Measurements from ENCODE around the gene CD55. TPM values are rescaled to one million over a fixed set of nuclear protein-coding genes. Genes with fewer than 3 reads are reported as not detected.

The CD55 gene
- polyA plus RNA-seq, 1 experiment: 31.0 TPM

DNA sequence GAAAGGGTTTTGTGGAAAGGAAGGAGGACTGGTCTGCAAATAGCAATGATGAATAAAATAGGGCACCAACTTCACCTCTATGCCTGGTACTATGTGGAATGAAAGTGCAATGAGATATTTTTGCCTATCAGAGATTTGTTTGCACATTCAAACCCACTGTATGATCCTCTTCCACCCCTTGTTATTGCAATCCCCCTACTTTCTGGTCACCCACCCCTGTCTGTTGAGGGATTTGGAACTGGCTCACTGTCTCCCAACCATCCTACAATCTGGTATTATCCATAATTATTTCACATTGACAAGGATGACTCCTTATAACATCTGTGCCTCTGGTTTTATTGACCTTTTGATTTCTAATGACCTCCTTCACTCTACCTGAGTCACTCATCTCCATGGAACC, 42.4 kb downstream of the CD55 start:
- Histone ChIP-seq H3K36me3 (ENCODE audit: control insufficient read depth, insufficient read depth, low read length) (peaks cover 1% of the 10 kb centered on the region; the same call in 1 of the 2 replicates), H3K4me3 (ENCODE audit: low read depth, low read length) (no peak overlapping the region), H3K27me3 (ENCODE audit: control insufficient read depth, insufficient read depth, low read length) (no peaks in the 10 kb centered on the region)
- no peak for DNase-seq (ENCODE audit: low read depth)
- CTCF ChIA-PET: no interaction called here
- TF ChIP-seq, protein P1, sequence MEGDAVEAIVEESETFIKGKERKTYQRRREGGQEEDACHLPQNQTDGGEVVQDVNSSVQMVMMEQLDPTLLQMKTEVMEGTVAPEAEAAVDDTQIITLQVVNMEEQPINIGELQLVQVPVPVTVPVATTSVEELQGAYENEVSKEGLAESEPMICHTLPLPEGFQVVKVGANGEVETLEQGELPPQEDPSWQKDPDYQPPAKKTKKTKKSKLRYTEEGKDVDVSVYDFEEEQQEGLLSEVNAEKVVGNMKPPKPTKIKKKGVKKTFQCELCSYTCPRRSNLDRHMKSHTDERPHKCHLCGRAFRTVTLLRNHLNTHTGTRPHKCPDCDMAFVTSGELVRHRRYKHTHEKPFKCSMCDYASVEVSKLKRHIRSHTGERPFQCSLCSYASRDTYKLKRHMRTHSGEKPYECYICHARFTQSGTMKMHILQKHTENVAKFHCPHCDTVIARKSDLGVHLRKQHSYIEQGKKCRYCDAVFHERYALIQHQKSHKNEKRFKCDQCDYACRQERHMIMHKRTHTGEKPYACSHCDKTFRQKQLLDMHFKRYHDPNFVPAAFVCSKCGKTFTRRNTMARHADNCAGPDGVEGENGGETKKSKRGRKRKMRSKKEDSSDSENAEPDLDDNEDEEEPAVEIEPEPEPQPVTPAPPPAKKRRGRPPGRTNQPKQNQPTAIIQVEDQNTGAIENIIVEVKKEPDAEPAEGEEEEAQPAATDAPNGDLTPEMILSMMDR (IDR thresholded peaks at IDR 0.05; ENCODE audit: insufficient read depth, low read depth, low read length): no peak
- POLR2A ChIA-PET: no interaction called here

DNA sequence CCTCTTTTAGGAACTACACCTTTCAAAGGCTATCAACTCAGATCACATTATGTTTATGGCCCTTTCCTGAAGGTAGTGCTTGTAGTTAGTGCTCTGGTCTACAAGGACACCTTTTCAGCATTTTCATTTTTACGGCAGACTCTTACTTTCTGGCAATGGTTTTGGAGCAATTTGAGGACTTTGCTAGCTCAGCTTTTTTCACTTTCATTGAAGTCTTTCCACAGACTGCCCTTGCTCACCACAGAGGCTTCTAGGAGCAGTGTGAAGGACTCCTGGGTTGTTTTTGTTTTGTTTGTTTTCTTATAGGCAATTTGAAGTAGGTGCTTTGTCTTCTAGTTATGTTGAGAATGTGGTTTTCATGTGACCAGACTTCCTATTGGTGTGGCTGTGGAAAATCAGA, 43.1 kb downstream of the CD55 start:
- POLR2A ChIA-PET: no interaction called here
- no peaks in the 10 kb centered on the region for H3K27me3 ChIP-seq (ENCODE audit: control insufficient read depth, insufficient read depth, low read length)
- no peak overlapping the region for H3K4me3 ChIP-seq (ENCODE audit: low read depth, low read length)
- CTCF ChIA-PET: interaction anchor here (0.7 kb wide), 1 partner anchor 405 kb away, joined by 3 read pairs; no protein-coding TSS in a partner anchor
- DNase-seq (ENCODE audit: low read depth): no peak
- TF ChIP-seq, protein P1 (IDR thresholded peaks at IDR 0.05; ENCODE audit: insufficient read depth, low read depth, low read length): no peak
- H3K36me3 ChIP-seq (ENCODE audit: control insufficient read depth, insufficient read depth, low read length): peaks cover 1% of the 10 kb centered on the region; the same call in 1 of the 2 replicates

DNA sequence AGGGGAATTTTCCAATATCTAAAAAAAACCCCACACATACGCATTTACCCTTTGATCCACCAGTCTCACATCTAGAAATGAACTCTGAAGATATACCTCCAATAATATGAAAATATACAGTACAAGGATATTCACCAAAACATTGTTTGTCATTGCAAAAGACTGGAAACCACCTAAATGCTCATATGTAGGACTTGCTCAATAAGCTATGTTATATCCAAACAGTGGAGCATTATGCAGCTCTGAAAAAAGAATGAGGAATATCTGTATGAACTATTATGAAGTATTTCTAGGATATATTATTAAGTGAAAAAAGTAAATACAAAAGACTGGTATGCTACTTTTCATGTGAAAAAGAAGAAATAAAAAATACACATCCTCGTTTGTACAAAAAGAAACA, 43.6 kb downstream of the CD55 start:
- ChIA-PET POLR2A (no interaction called here), CTCF (interaction anchor here (0.7 kb wide), 1 partner anchor 405 kb away, joined by 3 read pairs; no protein-coding TSS in a partner anchor)
- H3K27me3 ChIP-seq (ENCODE audit: control insufficient read depth, insufficient read depth, low read length): no peaks in the 10 kb centered on the region
- no peak overlapping the region for H3K4me3 ChIP-seq (ENCODE audit: low read depth, low read length)
- DNase-seq (ENCODE audit: low read depth): no peak
- TF ChIP-seq, protein P1 (IDR thresholded peaks at IDR 0.05; ENCODE audit: insufficient read depth, low read depth, low read length): no peak
- peaks cover 1% of the 10 kb centered on the region; the same call in 1 of the 2 replicates for H3K36me3 ChIP-seq (ENCODE audit: control insufficient read depth, insufficient read depth, low read length)

DNA sequence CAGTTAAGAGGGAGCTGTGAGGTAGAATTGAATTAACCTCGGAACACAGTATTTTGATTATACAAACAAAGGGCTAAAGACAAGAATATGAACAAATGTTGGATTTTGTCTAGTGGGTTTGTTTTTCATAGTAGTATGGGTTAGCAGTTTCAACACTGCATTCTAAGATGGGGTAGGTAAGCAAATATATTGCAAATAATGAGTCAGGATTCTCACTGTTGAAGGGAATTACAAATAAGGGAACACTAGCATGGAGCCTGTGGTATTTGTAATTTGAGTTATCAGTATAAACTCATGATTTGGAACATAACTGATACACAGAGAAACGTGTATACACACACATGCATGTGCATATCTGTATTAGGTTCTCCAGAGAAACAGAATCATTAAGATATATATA, 44.5 kb downstream of the CD55 start:
- ChIA-PET CTCF (no interaction called here), POLR2A (no interaction called here)
- DNase-seq (ENCODE audit: low read depth): no peak
- H3K36me3 ChIP-seq (ENCODE audit: control insufficient read depth, insufficient read depth, low read length): peaks cover 1% of the 10 kb centered on the region; the same call in 1 of the 2 replicates
- no peaks in the 10 kb centered on the region for H3K27me3 ChIP-seq (ENCODE audit: control insufficient read depth, insufficient read depth, low read length)
- H3K4me3 ChIP-seq (ENCODE audit: low read depth, low read length): no peak overlapping the region
- TF ChIP-seq, protein P1 (IDR thresholded peaks at IDR 0.05; ENCODE audit: insufficient read depth, low read depth, low read length): no peak

DNA sequence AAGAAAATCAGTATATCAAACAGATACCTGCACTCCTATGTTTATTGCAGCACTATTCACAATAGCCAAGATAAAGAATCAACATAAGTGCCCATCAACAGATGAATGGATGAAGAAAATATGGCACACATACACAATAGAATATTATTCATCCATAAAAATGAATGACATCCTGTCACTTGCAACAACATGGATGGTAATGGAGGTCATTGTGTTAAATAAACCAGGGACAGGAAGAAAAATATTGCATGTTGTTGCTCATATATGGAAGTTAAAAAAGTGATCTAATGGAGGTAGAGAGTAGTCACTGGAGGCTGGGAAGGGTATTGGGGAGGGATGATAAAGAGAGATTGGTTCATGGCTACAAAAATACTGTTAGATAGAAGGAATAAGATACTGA, 67.2 kb downstream of the CD55 start:
- no peak for DNase-seq (ENCODE audit: low read depth)
- POLR2A ChIA-PET: no interaction called here
- no peaks in the 10 kb centered on the region for H3K36me3 ChIP-seq (ENCODE audit: control insufficient read depth, insufficient read depth, low read length)
- TF ChIP-seq, protein P1 (IDR thresholded peaks at IDR 0.05; ENCODE audit: insufficient read depth, low read depth, low read length): no peak
- CTCF ChIA-PET: interaction anchor here (0.6 kb wide), 1 partner anchor 776 kb away, joined by 3 read pairs; no protein-coding TSS in a partner anchor
- H3K27me3 ChIP-seq (ENCODE audit: control insufficient read depth, insufficient read depth, low read length): no peaks in the 10 kb centered on the region
- no peak overlapping the region for H3K4me3 ChIP-seq (ENCODE audit: low read depth, low read length)
